ENCODE results near the gene ANXA8. TPM values are rescaled to one million over a fixed set of nuclear protein-coding genes. Genes with fewer than 3 reads are reported as not detected.

The ANXA8 gene
- total and polyA plus RNA-seq, 2 experiments from 2014 or later = not detected

DNA sequence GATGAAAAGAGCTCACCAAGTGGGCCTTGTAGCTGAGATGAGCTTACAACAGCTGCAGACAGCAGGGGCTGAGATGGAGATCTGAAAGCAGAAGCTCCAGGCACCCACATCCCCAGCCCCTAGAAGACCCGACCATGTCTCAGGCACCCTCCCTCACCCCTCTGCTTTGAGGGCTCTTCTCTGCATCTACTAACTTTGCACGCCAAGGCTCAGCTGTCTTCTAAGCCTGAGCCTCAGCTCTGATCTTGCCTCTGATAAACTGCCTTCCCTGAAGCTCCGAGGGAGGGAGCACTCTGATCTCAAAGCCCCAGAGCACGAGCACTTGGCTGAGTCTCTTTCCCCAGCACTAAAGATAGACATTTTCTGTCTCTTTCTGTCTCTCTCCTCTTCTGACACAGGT lies 42.0 kb downstream of the ANXA8 start:
- Histone ChIP-seq H3K9me2 (ENCODE audit: insufficient read depth) (peaks cover 9% of the 10 kb centered on the region), H3K4me1 (ENCODE audit: insufficient read depth) (no peaks in the 10 kb centered on the region), H2AFZ (no peak overlapping the region), H3F3A (replicated peaks; ENCODE audit: low read depth) (no peaks in the 10 kb centered on the region), H3K4me3 (no peak overlapping the region), H3K36me3 (ENCODE audit: insufficient read depth) (no peaks in the 10 kb centered on the region), H3K4me2 (no peak overlapping the region), H3K27ac (ENCODE audit: low read depth) (no peak overlapping the region), H3K27me3 (ENCODE audit: insufficient read depth) (no peaks in the 10 kb centered on the region), H3K79me2 (replicated peaks; ENCODE audit: insufficient read depth) (no peaks in the 10 kb centered on the region), H4K20me1 (replicated peaks; ENCODE audit: insufficient read depth) (no peaks in the 10 kb centered on the region)
- Mint-ChIP-seq H3K27me3 (ENCODE audit: insufficient read depth, low read depth, poor library complexity) (peaks cover 9% of the 10 kb centered on the region), H3K4me3 (no peak overlapping the region), H3K9me3 (peaks cover 12% of the 10 kb centered on the region), H3K4me1 (no peaks in the 10 kb centered on the region), H3K27ac (no peak overlapping the region), H3K36me3 (ENCODE audit: low read depth) (no peaks in the 10 kb centered on the region; the same call in 1 of the 3 replicates)
- ATAC-seq (no peak), DNase-seq (ENCODE audit: low spot score) (no peak)
- TF ChIP-seq EZH2 (IDR thresholded peaks at IDR 0.05; ENCODE audit: low read depth, unreplicated experiment) (no peak), POLR2AphosphoS5 (IDR thresholded peaks at IDR 0.05; ENCODE audit: low read depth) (no peak), JUNB (IDR thresholded peaks at IDR 0.05; ENCODE audit: unreplicated experiment) (no peak), CREB1 (CRISPR knock-in tag; IDR thresholded peaks at IDR 0.05; ENCODE audit: low read depth) (no peak), ZNF331 (CRISPR knock-in tag; IDR thresholded peaks at IDR 0.05; ENCODE audit: low read depth) (no peak), NANOG (IDR thresholded peaks at IDR 0.05; ENCODE audit: borderline replicate concordance) (no peak), STAT1 (IDR thresholded peaks at IDR 0.05; ENCODE audit: unreplicated experiment) (no peak), EZH2phosphoT487 (IDR thresholded peaks at IDR 0.05; ENCODE audit: unreplicated experiment) (no peak), ZNF114 (CRISPR knock-in tag; IDR thresholded peaks at IDR 0.05) (no peak)
- TF ChIP-seq, protein P1, sequence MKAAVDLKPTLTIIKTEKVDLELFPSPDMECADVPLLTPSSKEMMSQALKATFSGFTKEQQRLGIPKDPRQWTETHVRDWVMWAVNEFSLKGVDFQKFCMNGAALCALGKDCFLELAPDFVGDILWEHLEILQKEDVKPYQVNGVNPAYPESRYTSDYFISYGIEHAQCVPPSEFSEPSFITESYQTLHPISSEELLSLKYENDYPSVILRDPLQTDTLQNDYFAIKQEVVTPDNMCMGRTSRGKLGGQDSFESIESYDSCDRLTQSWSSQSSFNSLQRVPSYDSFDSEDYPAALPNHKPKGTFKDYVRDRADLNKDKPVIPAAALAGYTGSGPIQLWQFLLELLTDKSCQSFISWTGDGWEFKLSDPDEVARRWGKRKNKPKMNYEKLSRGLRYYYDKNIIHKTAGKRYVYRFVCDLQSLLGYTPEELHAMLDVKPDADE (IDR thresholded peaks at IDR 0.05) = no peak
- TF ChIP-seq, protein P2, sequence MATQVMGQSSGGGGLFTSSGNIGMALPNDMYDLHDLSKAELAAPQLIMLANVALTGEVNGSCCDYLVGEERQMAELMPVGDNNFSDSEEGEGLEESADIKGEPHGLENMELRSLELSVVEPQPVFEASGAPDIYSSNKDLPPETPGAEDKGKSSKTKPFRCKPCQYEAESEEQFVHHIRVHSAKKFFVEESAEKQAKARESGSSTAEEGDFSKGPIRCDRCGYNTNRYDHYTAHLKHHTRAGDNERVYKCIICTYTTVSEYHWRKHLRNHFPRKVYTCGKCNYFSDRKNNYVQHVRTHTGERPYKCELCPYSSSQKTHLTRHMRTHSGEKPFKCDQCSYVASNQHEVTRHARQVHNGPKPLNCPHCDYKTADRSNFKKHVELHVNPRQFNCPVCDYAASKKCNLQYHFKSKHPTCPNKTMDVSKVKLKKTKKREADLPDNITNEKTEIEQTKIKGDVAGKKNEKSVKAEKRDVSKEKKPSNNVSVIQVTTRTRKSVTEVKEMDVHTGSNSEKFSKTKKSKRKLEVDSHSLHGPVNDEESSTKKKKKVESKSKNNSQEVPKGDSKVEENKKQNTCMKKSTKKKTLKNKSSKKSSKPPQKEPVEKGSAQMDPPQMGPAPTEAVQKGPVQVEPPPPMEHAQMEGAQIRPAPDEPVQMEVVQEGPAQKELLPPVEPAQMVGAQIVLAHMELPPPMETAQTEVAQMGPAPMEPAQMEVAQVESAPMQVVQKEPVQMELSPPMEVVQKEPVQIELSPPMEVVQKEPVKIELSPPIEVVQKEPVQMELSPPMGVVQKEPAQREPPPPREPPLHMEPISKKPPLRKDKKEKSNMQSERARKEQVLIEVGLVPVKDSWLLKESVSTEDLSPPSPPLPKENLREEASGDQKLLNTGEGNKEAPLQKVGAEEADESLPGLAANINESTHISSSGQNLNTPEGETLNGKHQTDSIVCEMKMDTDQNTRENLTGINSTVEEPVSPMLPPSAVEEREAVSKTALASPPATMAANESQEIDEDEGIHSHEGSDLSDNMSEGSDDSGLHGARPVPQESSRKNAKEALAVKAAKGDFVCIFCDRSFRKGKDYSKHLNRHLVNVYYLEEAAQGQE (IDR thresholded peaks at IDR 0.05; ENCODE audit: unreplicated experiment) = no peak
- TF ChIP-seq, protein P3, sequence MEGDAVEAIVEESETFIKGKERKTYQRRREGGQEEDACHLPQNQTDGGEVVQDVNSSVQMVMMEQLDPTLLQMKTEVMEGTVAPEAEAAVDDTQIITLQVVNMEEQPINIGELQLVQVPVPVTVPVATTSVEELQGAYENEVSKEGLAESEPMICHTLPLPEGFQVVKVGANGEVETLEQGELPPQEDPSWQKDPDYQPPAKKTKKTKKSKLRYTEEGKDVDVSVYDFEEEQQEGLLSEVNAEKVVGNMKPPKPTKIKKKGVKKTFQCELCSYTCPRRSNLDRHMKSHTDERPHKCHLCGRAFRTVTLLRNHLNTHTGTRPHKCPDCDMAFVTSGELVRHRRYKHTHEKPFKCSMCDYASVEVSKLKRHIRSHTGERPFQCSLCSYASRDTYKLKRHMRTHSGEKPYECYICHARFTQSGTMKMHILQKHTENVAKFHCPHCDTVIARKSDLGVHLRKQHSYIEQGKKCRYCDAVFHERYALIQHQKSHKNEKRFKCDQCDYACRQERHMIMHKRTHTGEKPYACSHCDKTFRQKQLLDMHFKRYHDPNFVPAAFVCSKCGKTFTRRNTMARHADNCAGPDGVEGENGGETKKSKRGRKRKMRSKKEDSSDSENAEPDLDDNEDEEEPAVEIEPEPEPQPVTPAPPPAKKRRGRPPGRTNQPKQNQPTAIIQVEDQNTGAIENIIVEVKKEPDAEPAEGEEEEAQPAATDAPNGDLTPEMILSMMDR (conservative IDR thresholded peaks at IDR 0.05; ENCODE audit: low read depth in 2 of 2) = no peak
- TF ChIP-seq, protein P4, sequence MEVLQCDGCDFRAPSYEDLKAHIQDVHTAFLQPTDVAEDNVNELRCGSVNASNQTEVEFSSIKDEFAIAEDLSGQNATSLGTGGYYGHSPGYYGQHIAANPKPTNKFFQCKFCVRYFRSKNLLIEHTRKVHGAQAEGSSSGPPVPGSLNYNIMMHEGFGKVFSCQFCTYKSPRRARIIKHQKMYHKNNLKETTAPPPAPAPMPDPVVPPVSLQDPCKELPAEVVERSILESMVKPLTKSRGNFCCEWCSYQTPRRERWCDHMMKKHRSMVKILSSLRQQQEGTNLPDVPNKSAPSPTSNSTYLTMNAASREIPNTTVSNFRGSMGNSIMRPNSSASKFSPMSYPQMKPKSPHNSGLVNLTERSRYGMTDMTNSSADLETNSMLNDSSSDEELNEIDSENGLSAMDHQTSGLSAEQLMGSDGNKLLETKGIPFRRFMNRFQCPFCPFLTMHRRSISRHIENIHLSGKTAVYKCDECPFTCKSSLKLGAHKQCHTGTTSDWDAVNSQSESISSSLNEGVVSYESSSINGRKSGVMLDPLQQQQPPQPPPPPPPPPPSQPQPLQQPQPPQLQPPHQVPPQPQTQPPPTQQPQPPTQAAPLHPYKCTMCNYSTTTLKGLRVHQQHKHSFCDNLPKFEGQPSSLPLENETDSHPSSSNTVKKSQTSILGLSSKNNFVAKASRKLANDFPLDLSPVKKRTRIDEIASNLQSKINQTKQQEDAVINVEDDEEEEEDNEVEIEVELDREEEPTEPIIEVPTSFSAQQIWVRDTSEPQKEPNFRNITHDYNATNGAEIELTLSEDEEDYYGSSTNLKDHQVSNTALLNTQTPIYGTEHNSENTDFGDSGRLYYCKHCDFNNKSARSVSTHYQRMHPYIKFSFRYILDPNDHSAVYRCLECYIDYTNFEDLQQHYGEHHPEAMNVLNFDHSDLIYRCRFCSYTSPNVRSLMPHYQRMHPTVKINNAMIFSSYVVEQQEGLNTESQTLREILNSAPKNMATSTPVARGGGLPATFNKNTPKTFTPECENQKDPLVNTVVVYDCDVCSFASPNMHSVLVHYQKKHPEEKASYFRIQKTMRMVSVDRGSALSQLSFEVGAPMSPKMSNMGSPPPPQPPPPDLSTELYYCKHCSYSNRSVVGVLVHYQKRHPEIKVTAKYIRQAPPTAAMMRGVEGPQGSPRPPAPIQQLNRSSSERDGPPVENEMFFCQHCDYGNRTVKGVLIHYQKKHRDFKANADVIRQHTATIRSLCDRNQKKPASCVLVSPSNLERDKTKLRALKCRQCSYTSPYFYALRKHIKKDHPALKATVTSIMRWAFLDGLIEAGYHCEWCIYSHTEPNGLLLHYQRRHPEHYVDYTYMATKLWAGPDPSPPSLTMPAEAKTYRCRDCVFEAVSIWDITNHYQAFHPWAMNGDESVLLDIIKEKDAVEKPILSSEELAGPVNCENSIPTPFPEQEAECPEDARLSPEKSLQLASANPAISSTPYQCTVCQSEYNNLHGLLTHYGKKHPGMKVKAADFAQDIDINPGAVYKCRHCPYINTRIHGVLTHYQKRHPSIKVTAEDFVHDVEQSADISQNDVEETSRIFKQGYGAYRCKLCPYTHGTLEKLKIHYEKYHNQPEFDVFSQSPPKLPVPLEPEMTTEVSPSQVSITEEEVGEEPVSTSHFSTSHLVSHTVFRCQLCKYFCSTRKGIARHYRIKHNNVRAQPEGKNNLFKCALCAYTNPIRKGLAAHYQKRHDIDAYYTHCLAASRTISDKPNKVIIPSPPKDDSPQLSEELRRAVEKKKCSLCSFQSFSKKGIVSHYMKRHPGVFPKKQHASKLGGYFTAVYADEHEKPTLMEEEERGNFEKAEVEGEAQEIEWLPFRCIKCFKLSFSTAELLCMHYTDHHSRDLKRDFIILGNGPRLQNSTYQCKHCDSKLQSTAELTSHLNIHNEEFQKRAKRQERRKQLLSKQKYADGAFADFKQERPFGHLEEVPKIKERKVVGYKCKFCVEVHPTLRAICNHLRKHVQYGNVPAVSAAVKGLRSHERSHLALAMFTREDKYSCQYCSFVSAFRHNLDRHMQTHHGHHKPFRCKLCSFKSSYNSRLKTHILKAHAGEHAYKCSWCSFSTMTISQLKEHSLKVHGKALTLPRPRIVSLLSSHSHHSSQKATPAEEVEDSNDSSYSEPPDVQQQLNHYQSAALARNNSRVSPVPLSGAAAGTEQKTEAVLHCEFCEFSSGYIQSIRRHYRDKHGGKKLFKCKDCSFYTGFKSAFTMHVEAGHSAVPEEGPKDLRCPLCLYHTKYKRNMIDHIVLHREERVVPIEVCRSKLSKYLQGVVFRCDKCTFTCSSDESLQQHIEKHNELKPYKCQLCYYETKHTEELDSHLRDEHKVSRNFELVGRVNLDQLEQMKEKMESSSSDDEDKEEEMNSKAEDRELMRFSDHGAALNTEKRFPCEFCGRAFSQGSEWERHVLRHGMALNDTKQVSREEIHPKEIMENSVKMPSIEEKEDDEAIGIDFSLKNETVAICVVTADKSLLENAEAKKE (CRISPR knock-in tag; IDR thresholded peaks at IDR 0.05) = no peak
